ENCODE results near the gene UBAC1. TPM values are rescaled to one million over a fixed set of nuclear protein-coding genes. Genes with fewer than 3 reads are reported as not detected.

Gene UBAC1
- polyA plus RNA-seq, 1 donor (not counting 4 experiments of a cell fraction or from before 2014, with no cell fraction given), result 50.7 TPM

- H3K9ac ChIP-seq (ENCODE audit: control insufficient read depth, extremely low read depth, insufficient read depth, low read length), result no peak overlapping the region
- dilution Hi-C loops (cut with MboI; ENCODE audit: extremely low pct_ligation_motif_present, low sequenced_read_pairs), result no loop called here
- H3K9me1 ChIP-seq (ENCODE audit: control insufficient read depth, extremely low read depth, insufficient read depth, low read length), result no peaks in the 10 kb centered on the region
- H3K27me3 ChIP-seq (ENCODE audit: control insufficient read depth, extremely low read depth, insufficient read depth, low read length), result no peaks in the 10 kb centered on the region
- H3K4me1 ChIP-seq (ENCODE audit: control insufficient read depth, extremely low read depth, insufficient read depth, low read length), result peaks cover 14% of the 10 kb centered on the region
- H2AFZ ChIP-seq (ENCODE audit: control insufficient read depth, low read length), result no peak overlapping the region
- no peaks in the 10 kb centered on the region for H3K79me2 ChIP-seq (ENCODE audit: control insufficient read depth, insufficient read depth, low read length)
- H3K4me2 ChIP-seq (ENCODE audit: control insufficient read depth, extremely low read depth, insufficient read depth, low read depth, low read length), result no peak overlapping the region
- no peak overlapping the region for H3K27ac ChIP-seq (ENCODE audit: control insufficient read depth, insufficient read depth, low read length)
- FAIRE-seq (no peak), DNase-seq (ENCODE audit: low read depth, low spot score) (no peak)
- H3K36me3 ChIP-seq (ENCODE audit: control insufficient read depth in 2 of 2, extremely low read depth in 1 of 2, insufficient read depth in 2 of 2, low read length in 2 of 2), result peaks cover 0 to 1% of the 10 kb centered on the region in 2 experiments
- no peak overlapping the region for H3K4me3 ChIP-seq (ENCODE audit: control insufficient read depth in 2 of 3, extremely low read depth in 1 of 3, insufficient read depth in 2 of 3, low read depth in 1 of 3, low read length in 3 of 3)
- H4K20me1 ChIP-seq (ENCODE audit: control insufficient read depth, extremely low read depth, insufficient read depth, low read length), result peaks cover 2% of the 10 kb centered on the region
- TF ChIP-seq CTCF (optimal IDR thresholded peaks at IDR 0.05 in 1 of 3, IDR thresholded peaks at IDR 0.05 in 1 of 3, conservative IDR thresholded peaks at IDR 0.05 in 1 of 3; ENCODE audit: extremely low read depth in 1 of 3, insufficient read depth in 2 of 3, low read length in 3 of 3) (no peak), EZH2 (IDR thresholded peaks at IDR 0.05; ENCODE audit: low read length) (no peak)
- no peaks in the 10 kb centered on the region for H3K9me3 ChIP-seq (ENCODE audit: control insufficient read depth, low read depth, low read length)
These were observed 37.7 kb downstream of the UBAC1 start for GRCh38 chr9:135923508-135923907.

GRCh38 chr9:135921749-135922310 lies 39.3 kb downstream of the UBAC1 start:
- Histone ChIP-seq H2AFZ (ENCODE audit: control insufficient read depth, low read length) (no peak overlapping the region), H3K79me2 (ENCODE audit: control insufficient read depth, insufficient read depth, low read length) (no peaks in the 10 kb centered on the region), H3K4me2 (ENCODE audit: control insufficient read depth, extremely low read depth, insufficient read depth, low read depth, low read length) (no peak overlapping the region), H4K20me1 (ENCODE audit: control insufficient read depth, extremely low read depth, insufficient read depth, low read length) (no peaks in the 10 kb centered on the region), H3K9me3 (ENCODE audit: control insufficient read depth, low read depth, low read length) (peaks cover 4% of the 10 kb centered on the region), H3K9me1 (ENCODE audit: control insufficient read depth, extremely low read depth, insufficient read depth, low read length) (no peaks in the 10 kb centered on the region), H3K4me3 (ENCODE audit: control insufficient read depth in 2 of 3, extremely low read depth in 1 of 3, insufficient read depth in 2 of 3, low read depth in 1 of 3, low read length in 3 of 3) (no peak overlapping the region), H3K36me3 (ENCODE audit: control insufficient read depth in 2 of 2, extremely low read depth in 1 of 2, insufficient read depth in 2 of 2, low read length in 2 of 2) (no peaks in the 10 kb centered on the region), H3K27ac (ENCODE audit: control insufficient read depth, insufficient read depth, low read length) (no peak overlapping the region), H3K4me1 (ENCODE audit: control insufficient read depth, extremely low read depth, insufficient read depth, low read length) (peaks cover 3% of the 10 kb centered on the region), H3K27me3 (ENCODE audit: control insufficient read depth, extremely low read depth, insufficient read depth, low read length) (no peaks in the 10 kb centered on the region), H3K9ac (ENCODE audit: control insufficient read depth, extremely low read depth, insufficient read depth, low read length) (no peak overlapping the region)
- DNase-seq (ENCODE audit: low read depth, low spot score) (no peak), FAIRE-seq (no peak)
- no peak for TF ChIP-seq EZH2 (IDR thresholded peaks at IDR 0.05; ENCODE audit: low read length)
- dilution Hi-C loops (cut with MboI; ENCODE audit: extremely low pct_ligation_motif_present, low sequenced_read_pairs), result no loop called here
